Lung (tissue), 12 donors: Measurements from ENCODE around the gene SRD5A3. TPM values are rescaled to one million over a fixed set of nuclear protein-coding genes. Genes with fewer than 3 reads are reported as not detected.

Experiments used
- ATAC-seq: fragments of 200-7000 bp; cut with Tn5 transposase; one replicate; pipeline ENCODE4 v1.9.1; 2020; ENCODE audit warnings: moderate number of reproducible peaks; ENCODE audit not compliant: insufficient read depth, low FRiP score
- DNase-seq, 3 donors: peaks; one replicate each; pipeline ENCODE4 v3.0.0-alpha.2; 2013 to 2017
- H3K27ac ChIP-seq, 2 donors: one replicate each; pipeline ENCODE4 v1.5.1; 2013; ENCODE audit warnings: mild to moderate bottlenecking in 2 of 2, moderate library complexity in 2 of 2, control low read depth in 1 of 2, inconsistent platforms in 1 of 2, low read depth in 1 of 2, low read length in 1 of 2
- H3K27me3 ChIP-seq, 3 donors: one replicate each; pipeline ENCODE4 v1.5.1; 2013; ENCODE audit warnings: low read length in 2 of 3; ENCODE audit not compliant: control insufficient read depth in 3 of 3, insufficient read depth in 3 of 3
- H3K36me3 ChIP-seq, 4 donors: one replicate each; pipeline ENCODE4 v1.5.1; 2013; ENCODE audit warnings: low read length in 4 of 4, mild to moderate bottlenecking in 1 of 4, moderate library complexity in 1 of 4; ENCODE audit not compliant: control insufficient read depth in 4 of 4, insufficient read depth in 4 of 4
- H3K4me1 ChIP-seq, 5 donors: one replicate each; pipeline ENCODE4 v1.5.1; 2013; ENCODE audit warnings: low read length in 5 of 5, mild to moderate bottlenecking in 2 of 5, moderate library complexity in 1 of 5; ENCODE audit not compliant: control insufficient read depth in 5 of 5, insufficient read depth in 5 of 5
- H3K4me3 ChIP-seq: one replicate; pipeline ENCODE4 v1.5.1; 2013; ENCODE audit warnings: mild to moderate bottlenecking, control low read depth, moderate library complexity
- H3K9ac ChIP-seq, 2 donors: one replicate each; pipeline ENCODE4 v1.5.1; 2013; ENCODE audit warnings: low read length in 2 of 2, control low read depth in 1 of 2; ENCODE audit not compliant: insufficient read depth in 1 of 2
- H3K9me3 ChIP-seq, 4 donors: one replicate each; pipeline ENCODE4 v1.5.1; 2013; ENCODE audit warnings: low read length in 3 of 4, mild to moderate bottlenecking in 1 of 4, moderate library complexity in 1 of 4; ENCODE audit not compliant: control insufficient read depth in 4 of 4, insufficient read depth in 3 of 4
- WGBS, 2 donors: extraction: QIAGEN DNeasy Blood & Tissue Kit; methylation state at CpG; one replicate each; pipeline ENCODE4 v1.1.7; 2013; 5-methylcytosine and 5-hydroxymethylcytosine counted together
- polyA plus RNA-seq, 2 donors: library from polyadenylated mRNA; stranded (reverse); fragments of 200-250 nt; gene quantifications; one replicate each; pipeline ENCODE4 v1.2.1, GENCODE V29; 2013
- total RNA-seq, 2 donors: library from RNA; depleted of rRNA in 1 of 2; stranded (reverse); fragments of >200 nt in 1 of 2; gene quantifications; one replicate each; pipeline ENCODE4 v1.2.1, GENCODE V29; 2014 to 2021
- TF ChIP-seq, protein P1 (sequence below): IDR thresholded peaks from 2 replicates; pipeline ENCODE4 v1.5.1; 2012; ENCODE audit warnings: mild to moderate bottlenecking; ENCODE audit errors: control extremely low read depth, extremely low read depth
- donor health status: control.
- donor health status: control.
- donor health status: Bipolar disorder and iron deficiency.
- donor health status: healthy.
- donor health status: DM: yes; HTN: yes; CAD: no.

The SRD5A3 gene
- total and polyA plus RNA-seq, 4 donors = 13.6 to 37.1 (median 24.0) TPM

DNA sequence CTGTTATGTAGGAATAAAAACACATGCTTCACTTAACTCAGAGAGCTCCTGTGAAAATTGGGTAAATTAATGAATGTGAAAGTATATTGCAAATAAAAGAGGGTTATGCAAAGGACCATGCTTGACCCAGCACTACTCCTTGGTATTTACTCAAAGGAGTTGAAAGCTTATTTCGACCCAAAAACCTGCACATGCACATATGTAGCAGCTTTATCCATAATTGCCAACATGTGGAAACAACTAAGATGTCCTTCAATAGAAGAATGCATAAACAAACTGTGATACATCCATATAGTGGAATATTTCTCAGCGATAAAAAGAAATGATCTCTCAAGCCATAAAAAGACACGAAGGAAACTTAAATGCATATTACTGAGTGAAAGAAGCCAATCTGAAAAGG, 41.7 kb upstream of the SRD5A3 start:
- ATAC-seq (no peak), DNase-seq (no peak)
- Histone ChIP-seq H3K27ac (no peak overlapping the region), H3K36me3 (no peaks in the 10 kb centered on the region), H3K9ac (no peak overlapping the region), H3K4me1 (no peaks in the 10 kb centered on the region), H3K27me3 (no peaks in the 10 kb centered on the region), H3K4me3 (no peak overlapping the region), H3K9me3 (no peaks in the 10 kb centered on the region)
- TF ChIP-seq, protein P1, sequence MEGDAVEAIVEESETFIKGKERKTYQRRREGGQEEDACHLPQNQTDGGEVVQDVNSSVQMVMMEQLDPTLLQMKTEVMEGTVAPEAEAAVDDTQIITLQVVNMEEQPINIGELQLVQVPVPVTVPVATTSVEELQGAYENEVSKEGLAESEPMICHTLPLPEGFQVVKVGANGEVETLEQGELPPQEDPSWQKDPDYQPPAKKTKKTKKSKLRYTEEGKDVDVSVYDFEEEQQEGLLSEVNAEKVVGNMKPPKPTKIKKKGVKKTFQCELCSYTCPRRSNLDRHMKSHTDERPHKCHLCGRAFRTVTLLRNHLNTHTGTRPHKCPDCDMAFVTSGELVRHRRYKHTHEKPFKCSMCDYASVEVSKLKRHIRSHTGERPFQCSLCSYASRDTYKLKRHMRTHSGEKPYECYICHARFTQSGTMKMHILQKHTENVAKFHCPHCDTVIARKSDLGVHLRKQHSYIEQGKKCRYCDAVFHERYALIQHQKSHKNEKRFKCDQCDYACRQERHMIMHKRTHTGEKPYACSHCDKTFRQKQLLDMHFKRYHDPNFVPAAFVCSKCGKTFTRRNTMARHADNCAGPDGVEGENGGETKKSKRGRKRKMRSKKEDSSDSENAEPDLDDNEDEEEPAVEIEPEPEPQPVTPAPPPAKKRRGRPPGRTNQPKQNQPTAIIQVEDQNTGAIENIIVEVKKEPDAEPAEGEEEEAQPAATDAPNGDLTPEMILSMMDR = no peak
- WGBS, 2 donors = 86 to 91% methylated on average over 3 of the region's 3 CpGs

DNA sequence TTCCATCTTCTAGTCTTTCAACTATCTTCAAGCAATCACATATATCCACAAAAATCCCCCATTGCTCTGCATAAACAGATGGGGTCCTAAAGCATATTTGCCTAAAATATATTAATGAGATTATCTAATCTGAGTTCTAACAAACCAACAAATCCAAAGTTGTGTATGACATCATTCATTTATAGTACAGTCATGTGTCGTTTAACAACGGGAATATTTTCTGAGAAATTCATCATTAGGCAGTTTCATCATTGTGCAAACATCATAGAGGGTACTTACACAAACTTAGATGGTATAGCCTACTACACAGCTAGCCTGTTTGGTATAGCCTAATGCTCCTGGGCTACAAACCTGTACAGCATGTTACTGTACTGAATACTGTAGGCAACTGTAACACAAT, 38.0 kb upstream of the SRD5A3 start:
- DNase-seq (no peak), ATAC-seq (no peak)
- H3K4me1 ChIP-seq = no peaks in the 10 kb centered on the region
- H3K9ac ChIP-seq = no peak overlapping the region
- H3K36me3 ChIP-seq = no peaks in the 10 kb centered on the region
- no peak overlapping the region for H3K4me3 ChIP-seq
- no peak overlapping the region for H3K27ac ChIP-seq
- 67 to 91% methylated on average over 2 of the region's 2 CpGs for WGBS, 2 donors
- H3K9me3 ChIP-seq = no peaks in the 10 kb centered on the region
- H3K27me3 ChIP-seq = no peaks in the 10 kb centered on the region
- TF ChIP-seq, protein P1 = no peak

DNA sequence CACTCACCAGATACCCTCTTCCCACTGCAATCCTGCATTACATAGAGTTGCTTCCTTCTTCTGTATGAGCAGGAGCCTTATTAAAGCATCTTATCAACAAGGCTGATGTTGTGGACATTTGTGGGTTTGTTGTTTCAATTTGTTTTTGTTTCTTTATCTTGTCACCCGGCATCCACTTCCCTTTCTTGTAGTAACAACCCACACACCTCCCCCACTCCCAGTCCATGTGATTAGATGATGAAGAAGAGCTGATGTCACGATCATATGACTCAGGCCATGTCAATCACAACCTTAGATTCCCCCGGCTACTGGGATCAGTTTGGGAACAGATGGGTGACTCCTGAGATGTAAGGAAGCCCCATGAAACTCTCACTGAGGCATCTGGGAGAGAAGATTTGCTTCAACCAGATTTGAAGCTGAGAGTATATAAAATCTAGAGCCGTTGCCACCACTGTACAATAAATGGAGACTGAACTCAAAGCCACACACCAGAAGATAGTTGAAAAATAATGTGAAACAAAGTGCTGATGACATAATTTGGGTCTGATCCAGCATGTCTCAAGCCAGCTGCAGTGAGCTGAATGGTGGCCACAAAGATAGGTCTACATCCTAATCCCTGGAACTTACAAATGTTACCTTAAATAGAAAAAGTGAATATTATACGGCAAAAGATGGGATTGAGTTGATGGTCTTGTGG, 34.1 kb upstream of the SRD5A3 start:
- Histone ChIP-seq H3K4me3 (no peak overlapping the region), H3K9me3 (no peaks in the 10 kb centered on the region), H3K9ac (no peak overlapping the region), H3K27me3 (no peaks in the 10 kb centered on the region), H3K27ac (no peak overlapping the region), H3K4me1 (no peaks in the 10 kb centered on the region), H3K36me3 (no peaks in the 10 kb centered on the region)
- TF ChIP-seq, protein P1 = no peak
- DNase-seq = no peak
- 65 to 79% methylated on average over 5 of the region's 5 CpGs for WGBS, 2 donors
- ATAC-seq = peak; percentile 58

DNA sequence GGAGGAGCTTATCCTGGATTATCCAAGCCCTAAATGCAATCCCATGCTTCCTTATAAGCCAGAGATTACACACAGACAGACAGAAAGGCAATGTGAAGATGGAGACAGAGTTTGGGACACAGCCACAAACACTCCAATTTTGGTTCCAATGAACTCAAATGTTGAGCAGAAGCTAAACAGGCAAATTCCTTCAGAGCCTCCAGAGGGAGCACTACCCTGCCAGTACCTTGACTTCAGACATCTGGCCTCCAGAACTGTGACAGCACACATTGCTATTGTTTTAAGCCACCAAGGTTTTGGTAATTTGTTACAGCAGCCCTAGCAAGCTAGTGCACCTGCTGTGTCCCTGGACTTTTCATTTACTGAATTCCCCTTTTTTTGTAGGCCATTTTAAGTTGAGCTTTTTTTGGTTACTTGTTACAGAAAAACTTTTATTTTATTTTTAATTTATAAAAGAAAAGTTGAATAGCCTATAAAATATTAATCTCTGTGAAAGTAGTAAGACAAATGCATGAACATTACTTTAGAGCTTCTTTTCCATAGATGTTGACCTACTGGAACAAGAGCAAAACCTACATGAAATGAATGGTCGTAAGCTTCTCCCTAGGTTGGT, 33.4 kb upstream of the SRD5A3 start:
- DNase-seq (peak; percentile 16 to 41 (median 26)), ATAC-seq (peak; percentile 69)
- Histone ChIP-seq H3K9ac (no peak overlapping the region), H3K36me3 (no peaks in the 10 kb centered on the region), H3K27me3 (no peaks in the 10 kb centered on the region), H3K4me1 (no peaks in the 10 kb centered on the region), H3K4me3 (no peak overlapping the region), H3K27ac (no peak overlapping the region), H3K9me3 (no peaks in the 10 kb centered on the region)
- TF ChIP-seq, protein P1 = peak; percentile 11
- 97 to 98% methylated on average over 1 of the region's 1 CpG for WGBS, 2 donors
